ENCODE results near the gene UXT. TPM values are rescaled to one million over a fixed set of nuclear protein-coding genes. Genes with fewer than 3 reads are reported as not detected.
A peak's percentile ranks its signal among the peaks of the same experiment; 100 is the strongest.

UXT gene
- total and polyA plus RNA-seq, 9 of the 15 experiments (the other 6 are each of a cell fraction or from before 2014, with no cell fraction given) = 141 to 300 (median 204) TPM

DNA sequence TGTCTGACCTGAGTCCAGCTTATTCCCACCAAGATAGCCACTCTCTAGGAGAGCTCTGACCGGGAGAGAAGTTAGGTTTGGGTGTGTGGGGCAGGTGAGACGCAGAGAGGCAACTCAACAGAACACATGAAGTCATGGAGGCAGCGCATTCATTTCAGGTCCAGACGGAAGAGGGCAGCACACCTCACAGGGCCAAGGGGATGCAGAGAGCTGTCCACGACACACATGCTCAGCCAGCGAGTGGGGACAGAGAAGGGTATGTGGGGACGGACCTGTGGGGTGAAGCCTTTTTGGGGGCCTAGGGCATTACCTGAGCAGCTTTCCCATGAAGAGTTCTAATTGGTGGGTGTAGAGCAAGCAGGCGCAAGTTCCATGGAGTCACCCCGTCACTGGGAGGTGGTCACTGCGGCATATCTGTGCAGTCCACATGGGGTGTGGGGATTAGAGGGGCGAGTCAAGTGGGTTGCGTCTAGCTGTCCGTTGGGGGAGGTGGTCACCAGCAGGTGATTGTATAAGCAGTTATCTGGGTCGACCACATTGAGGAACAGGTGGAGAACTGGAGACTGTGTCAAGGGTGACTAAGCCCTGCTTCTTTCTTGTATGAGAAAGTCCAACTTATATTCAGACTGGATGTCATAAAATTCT is 24.3 kb upstream of the UXT start:
- Histone ChIP-seq H3K36me3 (ENCODE audit: control insufficient read depth, insufficient read depth, low read length) (no peaks in the 10 kb centered on the region; the same call in 2 of the 3 replicates), H3K27ac (ENCODE audit: extremely low read depth, low read depth, low read length) (peak overlapping the region; percentile 87), H3K9me3 (replicated peaks; ENCODE audit: control insufficient read depth, insufficient read depth, low read depth, low read length) (peaks cover 9% of the 10 kb centered on the region), H3K79me2 (ENCODE audit: control insufficient read depth, insufficient read depth, low read length) (no peaks in the 10 kb centered on the region), H3K4me3 (peak overlapping the region; percentile 6; the same call in 1 of the 2 replicates), H3K9ac (ENCODE audit: insufficient read depth in 1 of 2, low read depth in 2 of 2, low read length in 2 of 2) (peak overlapping the region; percentile 31 to 66; a peak in 2 of 4 replicates), H3K4me1 (replicated peaks in 1 of 2; ENCODE audit: control insufficient read depth in 2 of 2, insufficient read depth in 2 of 2, low read length in 2 of 2) (peaks cover 12 to 26% of the 10 kb centered on the region in 2 experiments; a peak in 4 of 5 replicates), H3K4me2 (ENCODE audit: insufficient read depth, low read length) (peak overlapping the region; percentile 83), H4K20me1 (replicated peaks; ENCODE audit: control insufficient read depth, insufficient read depth, low read length) (no peaks in the 10 kb centered on the region), H2AFZ (ENCODE audit: low read depth, low read length) (peak overlapping the region; percentile 92), H3K27me3 (ENCODE audit: control insufficient read depth in 2 of 2, insufficient read depth in 2 of 2, low read length in 2 of 2) (no peaks in the 10 kb centered on the region), H3K9me1 (ENCODE audit: control insufficient read depth, insufficient read depth, low read length) (no peaks in the 10 kb centered on the region)
- in situ Hi-C loops (cut with MboI) (no loop called here), intact Hi-C loops (cut with micrococcal nuclease) (loop anchor here (1.0 to 2.0 kb wide), 3 partner anchors 25 to 39 kb away; partner anchors contain the start of gene UXT)
- ATAC-seq = peak; percentile 97
- no TSS peak for BruUV-seq (replicated peaks)
- peak; percentile 96 for FAIRE-seq
- 5% methylated on average over 11 of the region's 14 CpGs for WGBS (ENCODE audit: insufficient coverage, low coverage, missing lambda C conversion rate)
- DNase-seq (ENCODE audit: extremely low read depth in 1 of 4, low spot score in 3 of 4) = peak; percentile 69 to 96 (median 78)
- CTCF ChIA-PET (ENCODE audit: low intra/inter-chr PET ratio) = interaction anchor here (1.5 kb wide), 1 partner anchor 344 kb away, joined by 3 read pairs; no protein-coding TSS in a partner anchor
- POLR2A ChIA-PET = interaction anchor here (0.9 to 1.2 kb wide), 3 partner anchors 21 to 160 kb away, joined by 3 to 4 read pairs (median 4); no protein-coding TSS in a partner anchor
- TF ChIP-seq, protein P1, sequence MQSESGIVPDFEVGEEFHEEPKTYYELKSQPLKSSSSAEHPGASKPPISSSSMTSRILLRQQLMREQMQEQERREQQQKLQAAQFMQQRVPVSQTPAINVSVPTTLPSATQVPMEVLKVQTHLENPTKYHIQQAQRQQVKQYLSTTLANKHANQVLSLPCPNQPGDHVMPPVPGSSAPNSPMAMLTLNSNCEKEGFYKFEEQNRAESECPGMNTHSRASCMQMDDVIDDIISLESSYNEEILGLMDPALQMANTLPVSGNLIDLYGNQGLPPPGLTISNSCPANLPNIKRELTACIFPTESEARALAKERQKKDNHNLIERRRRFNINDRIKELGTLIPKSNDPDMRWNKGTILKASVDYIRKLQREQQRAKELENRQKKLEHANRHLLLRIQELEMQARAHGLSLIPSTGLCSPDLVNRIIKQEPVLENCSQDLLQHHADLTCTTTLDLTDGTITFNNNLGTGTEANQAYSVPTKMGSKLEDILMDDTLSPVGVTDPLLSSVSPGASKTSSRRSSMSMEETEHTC (IDR thresholded peaks at IDR 0.05) = peak; percentile 63
- TF ChIP-seq SIRT6 (IDR thresholded peaks at IDR 0.05; ENCODE audit: low read depth, low read length) (no peak), NCOA4 (IDR thresholded peaks at IDR 0.05; ENCODE audit: partially characterized antibody) (no peak), YY1 (IDR thresholded peaks at IDR 0.05; ENCODE audit: borderline replicate concordance in 1 of 3, control insufficient read depth in 1 of 3, extremely low read depth in 1 of 3, insufficient read depth in 3 of 3, insufficient read length in 1 of 3, insufficient replicate concordance in 2 of 3, low read depth in 1 of 3, low read length in 2 of 3) (no peak), SIN3A (IDR thresholded peaks at IDR 0.05; ENCODE audit: borderline replicate concordance in 2 of 2, control insufficient read depth in 1 of 2, low read depth in 2 of 2, low read length in 2 of 2) (no peak), PPARD (CRISPR knock-in tag; IDR thresholded peaks at IDR 0.05) (no peak), NFE2 (IDR thresholded peaks at IDR 0.05; ENCODE audit: low read depth) (peak; percentile 58), NFRKB (IDR thresholded peaks at IDR 0.05; ENCODE audit: low read depth) (0 out of 2 replicates have a peak, but pooled peaks have one; percentile 19)
- TF ChIP-seq, protein P2, sequence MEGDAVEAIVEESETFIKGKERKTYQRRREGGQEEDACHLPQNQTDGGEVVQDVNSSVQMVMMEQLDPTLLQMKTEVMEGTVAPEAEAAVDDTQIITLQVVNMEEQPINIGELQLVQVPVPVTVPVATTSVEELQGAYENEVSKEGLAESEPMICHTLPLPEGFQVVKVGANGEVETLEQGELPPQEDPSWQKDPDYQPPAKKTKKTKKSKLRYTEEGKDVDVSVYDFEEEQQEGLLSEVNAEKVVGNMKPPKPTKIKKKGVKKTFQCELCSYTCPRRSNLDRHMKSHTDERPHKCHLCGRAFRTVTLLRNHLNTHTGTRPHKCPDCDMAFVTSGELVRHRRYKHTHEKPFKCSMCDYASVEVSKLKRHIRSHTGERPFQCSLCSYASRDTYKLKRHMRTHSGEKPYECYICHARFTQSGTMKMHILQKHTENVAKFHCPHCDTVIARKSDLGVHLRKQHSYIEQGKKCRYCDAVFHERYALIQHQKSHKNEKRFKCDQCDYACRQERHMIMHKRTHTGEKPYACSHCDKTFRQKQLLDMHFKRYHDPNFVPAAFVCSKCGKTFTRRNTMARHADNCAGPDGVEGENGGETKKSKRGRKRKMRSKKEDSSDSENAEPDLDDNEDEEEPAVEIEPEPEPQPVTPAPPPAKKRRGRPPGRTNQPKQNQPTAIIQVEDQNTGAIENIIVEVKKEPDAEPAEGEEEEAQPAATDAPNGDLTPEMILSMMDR (IDR thresholded peaks at IDR 0.05 in 2 of 3, conservative IDR thresholded peaks at IDR 0.05 in 1 of 3; ENCODE audit: insufficient read depth in 2 of 3, low read depth in 1 of 3, low read length in 3 of 3) = peak; percentile 54 to 78 (median 59)
- TF ChIP-seq, protein P3, sequence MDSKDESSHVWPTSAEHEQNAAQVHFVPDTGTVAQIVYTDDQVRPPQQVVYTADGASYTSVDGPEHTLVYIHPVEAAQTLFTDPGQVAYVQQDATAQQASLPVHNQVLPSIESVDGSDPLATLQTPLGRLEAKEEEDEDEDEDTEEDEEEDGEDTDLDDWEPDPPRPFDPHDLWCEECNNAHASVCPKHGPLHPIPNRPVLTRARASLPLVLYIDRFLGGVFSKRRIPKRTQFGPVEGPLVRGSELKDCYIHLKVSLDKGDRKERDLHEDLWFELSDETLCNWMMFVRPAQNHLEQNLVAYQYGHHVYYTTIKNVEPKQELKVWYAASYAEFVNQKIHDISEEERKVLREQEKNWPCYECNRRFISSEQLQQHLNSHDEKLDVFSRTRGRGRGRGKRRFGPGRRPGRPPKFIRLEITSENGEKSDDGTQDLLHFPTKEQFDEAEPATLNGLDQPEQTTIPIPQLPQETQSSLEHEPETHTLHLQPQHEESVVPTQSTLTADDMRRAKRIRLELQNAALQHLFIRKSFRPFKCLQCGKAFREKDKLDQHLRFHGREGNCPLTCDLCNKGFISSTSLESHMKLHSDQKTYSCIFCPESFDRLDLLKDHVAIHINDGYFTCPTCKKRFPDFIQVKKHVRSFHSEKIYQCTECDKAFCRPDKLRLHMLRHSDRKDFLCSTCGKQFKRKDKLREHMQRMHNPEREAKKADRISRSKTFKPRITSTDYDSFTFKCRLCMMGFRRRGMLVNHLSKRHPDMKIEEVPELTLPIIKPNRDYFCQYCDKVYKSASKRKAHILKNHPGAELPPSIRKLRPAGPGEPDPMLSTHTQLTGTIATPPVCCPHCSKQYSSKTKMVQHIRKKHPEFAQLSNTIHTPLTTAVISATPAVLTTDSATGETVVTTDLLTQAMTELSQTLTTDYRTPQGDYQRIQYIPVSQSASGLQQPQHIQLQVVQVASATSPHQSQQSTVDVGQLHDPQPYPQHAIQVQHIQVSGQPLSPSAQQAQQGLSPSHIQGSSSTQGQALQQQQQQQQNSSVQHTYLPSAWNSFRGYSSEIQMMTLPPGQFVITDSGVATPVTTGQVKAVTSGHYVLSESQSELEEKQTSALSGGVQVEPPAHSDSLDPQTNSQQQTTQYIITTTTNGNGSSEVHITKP (IDR thresholded peaks at IDR 0.05; ENCODE audit: partially characterized antibody) = peak; percentile 34
